GM21576 (cell line): ENCODE measurements around the gene TRIM71.
"Not testable (repeated sequence)": the region's sequence is repeated elsewhere in the genome, so short reads cannot be mapped to it uniquely, and the experiment has no call there.

ENCODE experiments used
- ATAC-seq: cut with Tn5 transposase; IDR thresholded peaks from one replicate; pipeline ENCODE4 v1.9.1; 2021; ENCODE audit warnings: mild to moderate bottlenecking, moderate library complexity; ENCODE audit not compliant: unreplicated experiment

Gene TRIM71

GRCh38 chr3:32886911-32887310 lies 69.1 kb downstream of the TRIM71 start:
- ATAC-seq, result no peak

DNA sequence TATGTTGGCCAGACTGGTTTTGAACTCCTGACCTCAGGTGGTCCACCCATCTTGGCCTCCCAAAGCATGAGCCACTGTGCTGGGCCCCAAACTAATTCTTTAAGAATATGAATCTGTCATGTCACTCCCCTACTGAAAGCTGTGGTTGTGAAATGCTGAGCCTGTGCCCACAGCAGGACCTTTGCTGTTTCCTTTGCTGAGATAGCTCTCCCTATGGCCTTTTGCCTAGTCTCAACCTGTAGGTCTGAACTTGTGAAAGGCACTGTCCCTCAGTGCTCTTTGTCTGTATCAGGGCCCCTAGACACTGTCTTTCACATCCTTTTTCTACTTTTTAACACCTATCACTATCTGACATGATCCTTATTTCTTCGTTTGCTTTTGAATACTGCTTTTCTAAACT lies 70.9 kb downstream of the TRIM71 start:
- peak; percentile 97 for ATAC-seq

DNA sequence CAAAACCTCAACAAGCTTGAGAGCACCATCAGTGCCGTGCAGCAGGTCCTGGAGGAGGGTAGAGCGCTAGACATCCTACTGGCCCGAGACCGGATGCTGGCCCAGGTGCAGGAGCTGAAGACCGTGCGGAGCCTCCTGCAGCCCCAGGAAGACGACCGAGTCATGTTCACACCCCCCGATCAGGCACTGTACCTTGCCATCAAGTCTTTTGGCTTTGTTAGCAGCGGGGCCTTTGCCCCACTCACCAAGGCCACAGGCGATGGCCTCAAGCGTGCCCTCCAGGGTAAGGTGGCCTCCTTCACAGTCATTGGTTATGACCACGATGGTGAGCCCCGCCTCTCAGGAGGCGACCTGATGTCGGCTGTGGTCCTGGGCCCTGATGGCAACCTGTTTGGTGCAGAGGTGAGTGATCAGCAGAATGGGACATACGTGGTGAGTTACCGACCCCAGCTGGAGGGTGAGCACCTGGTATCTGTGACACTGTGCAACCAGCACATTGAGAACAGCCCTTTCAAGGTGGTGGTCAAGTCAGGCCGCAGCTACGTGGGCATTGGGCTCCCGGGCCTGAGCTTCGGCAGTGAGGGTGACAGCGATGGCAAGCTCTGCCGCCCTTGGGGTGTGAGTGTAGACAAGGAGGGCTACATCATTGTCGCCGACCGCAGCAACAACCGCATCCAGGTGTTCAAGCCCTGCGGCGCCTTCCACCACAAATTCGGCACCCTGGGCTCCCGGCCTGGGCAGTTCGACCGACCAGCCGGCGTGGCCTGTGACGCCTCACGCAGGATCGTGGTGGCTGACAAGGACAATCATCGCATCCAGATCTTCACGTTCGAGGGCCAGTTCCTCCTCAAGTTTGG lies 72.9 kb downstream of the TRIM71 start:
- no peak for ATAC-seq

DNA sequence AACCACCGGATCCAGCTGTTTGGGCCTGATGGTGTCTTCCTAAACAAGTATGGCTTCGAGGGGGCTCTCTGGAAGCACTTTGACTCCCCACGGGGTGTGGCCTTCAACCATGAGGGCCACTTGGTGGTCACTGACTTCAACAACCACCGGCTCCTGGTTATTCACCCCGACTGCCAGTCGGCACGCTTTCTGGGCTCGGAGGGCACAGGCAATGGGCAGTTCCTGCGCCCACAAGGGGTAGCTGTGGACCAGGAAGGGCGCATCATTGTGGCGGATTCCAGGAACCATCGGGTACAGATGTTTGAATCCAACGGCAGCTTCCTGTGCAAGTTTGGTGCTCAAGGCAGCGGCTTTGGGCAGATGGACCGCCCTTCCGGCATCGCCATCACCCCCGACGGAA lies 73.6 kb downstream of the TRIM71 start:
- ATAC-seq, result no peak

DNA sequence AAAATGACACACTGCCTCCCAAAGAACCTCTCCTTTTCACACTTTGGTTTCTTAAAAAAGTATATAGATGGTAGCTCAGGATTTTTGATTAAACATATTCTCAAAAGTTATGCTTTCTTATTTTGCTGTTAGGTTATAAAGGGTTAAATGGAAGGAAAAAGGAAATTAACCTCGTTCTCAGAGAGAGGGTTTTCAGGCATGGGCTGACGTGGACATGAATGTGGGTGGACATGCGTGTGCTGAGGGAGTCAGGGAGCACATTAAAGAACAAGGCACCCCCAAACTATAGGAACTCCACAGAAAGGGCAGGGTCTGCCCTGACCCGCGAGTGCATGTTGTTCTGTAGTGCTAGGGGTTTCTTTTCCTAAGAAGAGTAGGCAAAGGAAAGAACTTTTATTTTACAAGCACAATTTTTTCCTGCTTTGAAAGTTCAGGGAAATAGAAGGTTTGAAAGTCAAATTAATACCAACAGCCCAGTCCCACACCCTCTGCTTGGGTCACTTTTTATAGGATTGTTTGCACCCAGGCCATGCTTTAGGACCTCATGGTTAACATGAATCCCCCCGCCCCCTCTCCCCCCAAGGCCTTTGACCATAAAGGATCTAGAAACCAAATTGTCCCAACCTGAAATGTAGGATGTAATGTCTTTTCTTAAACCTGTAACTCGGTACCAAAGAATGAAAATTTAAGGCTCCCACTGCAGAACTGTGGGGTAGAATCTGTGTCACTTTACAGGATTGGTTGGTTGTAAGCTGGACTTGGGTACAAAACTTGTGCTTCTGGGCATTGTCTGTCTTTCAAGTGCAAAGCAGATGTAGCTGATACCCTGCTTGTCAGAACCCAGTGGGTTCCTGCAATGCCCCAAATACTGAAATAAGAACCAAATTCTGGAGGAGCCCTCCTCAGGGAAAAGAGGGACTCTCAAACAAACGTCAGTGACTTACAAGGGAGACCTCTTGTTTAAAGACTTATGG lies 75.1 kb downstream of the TRIM71 start:
- ATAC-seq, result no peak

DNA sequence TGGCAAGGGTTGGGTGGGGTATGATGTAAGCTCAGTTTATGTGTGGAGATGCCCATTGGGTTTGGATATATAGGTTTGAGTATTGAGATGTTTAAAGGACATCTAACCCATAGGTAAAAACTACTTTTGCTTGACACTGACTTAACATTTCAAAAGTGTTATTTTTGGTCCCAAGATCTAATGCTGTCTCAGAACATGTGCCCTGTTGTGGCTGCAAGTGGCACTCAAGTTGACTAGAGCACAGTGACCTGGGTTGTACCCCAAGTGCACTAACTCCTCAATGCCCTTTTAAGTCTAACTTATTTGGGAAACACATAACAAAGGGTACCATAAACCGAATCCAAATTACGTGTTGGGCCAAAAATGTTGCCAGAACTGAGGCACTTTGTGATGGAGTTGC lies 77.2 kb downstream of the TRIM71 start:
- ATAC-seq, result no peak

DNA sequence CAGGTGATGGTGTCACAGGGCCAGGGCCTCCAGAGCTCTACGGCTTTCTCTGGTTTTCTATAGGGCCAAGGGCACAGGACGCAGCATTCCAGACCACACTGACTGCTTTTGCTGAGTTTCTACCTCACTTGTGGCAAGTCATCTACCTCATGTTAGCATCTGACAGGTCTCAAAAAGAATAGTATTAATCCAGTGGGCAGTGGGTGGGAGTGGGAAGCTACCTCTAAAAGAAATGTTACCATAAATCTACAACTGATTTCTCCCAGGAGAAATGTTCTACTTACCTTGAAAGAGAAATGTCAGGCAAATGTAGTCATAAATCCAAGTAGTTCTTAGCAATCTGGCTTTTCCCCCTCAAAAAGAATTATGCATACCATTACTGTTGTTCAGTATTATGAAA lies 77.9 kb downstream of the TRIM71 start:
- no peak for ATAC-seq

GRCh38 chr3:32896143-32896542 lies 78.3 kb downstream of the TRIM71 start:
- ATAC-seq, result no peak

GRCh38 chr3:32897001-32897601 lies 79.3 kb downstream of the TRIM71 start:
- no peak for ATAC-seq

GRCh38 chr3:32897981-32898623 lies 80.3 kb downstream of the TRIM71 start:
- ATAC-seq, result no peak

DNA sequence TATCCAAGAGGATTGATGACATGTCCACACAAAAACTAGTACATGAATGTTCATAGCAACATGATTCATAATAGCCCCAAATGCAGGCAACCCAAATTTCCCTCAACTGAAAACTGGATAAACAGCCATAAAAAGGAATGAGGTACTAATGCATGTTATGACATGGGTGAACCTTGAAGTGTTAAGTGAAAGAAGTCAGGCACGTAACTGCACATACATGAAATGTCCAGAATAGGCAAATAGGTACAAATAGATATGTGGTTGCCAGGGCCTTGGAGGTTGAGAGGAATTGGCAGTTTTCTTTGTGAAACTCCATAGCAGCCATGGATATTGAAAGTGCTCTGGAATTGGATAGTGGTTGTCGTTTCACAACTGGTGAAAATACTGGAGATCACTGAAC lies 81.5 kb downstream of the TRIM71 start:
- ATAC-seq, result no peak

- ATAC-seq, result no peak
Observed at GRCh38 chr3:32901005-32901932, 83.5 kb downstream of the TRIM71 start.

DNA sequence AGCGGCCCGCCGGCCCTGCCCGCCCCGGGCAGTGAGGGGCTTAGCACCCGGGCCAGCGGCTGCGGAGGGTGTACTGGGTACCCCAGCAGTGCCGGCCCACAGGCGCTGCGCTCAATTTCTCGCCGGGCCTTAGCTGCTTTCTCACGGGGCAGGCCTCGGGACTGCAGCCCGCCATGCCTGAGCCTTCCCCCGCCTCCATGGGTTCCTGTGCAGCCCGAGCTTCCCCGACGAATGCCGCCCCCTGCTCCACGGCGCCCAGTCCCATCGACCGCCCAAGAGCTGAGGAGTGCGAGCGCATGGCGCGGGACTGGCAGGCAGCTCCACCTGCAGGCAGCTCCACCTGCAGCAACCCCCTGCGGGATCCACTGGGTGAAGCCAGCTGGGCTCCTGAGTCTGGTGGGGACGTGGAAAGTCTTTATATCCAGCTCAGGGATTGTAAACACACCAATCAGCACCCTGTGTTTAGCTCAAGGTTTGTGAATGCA lies 85.1 kb downstream of the TRIM71 start:
- ATAC-seq, result not testable (repeated sequence)

- ATAC-seq, result no peak
Observed at GRCh38 chr3:32903953-32904352, 86.2 kb downstream of the TRIM71 start.

DNA sequence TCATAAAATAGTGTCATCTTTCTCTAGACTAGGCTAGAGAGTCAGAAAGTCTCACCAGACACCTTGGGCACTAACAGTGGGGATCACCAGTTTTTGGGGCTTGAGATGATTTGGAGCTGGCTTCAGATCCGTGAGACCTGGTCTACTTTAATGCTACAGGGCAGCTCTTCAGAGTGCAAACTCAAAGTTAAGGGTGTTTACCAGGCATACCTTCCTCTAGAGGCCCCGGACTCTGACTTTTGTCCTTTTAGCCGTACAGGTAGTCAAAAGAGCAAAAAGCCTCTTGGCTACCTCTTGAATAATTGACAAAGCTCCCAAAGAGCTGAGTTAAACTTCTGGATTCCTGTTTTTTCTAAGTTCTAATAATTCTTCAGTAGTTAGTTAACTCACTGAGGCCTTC lies 92.2 kb downstream of the TRIM71 start:
- ATAC-seq, result no peak

GRCh38 chr3:32910954-32911353 lies 93.2 kb downstream of the TRIM71 start:
- ATAC-seq, result no peak

DNA sequence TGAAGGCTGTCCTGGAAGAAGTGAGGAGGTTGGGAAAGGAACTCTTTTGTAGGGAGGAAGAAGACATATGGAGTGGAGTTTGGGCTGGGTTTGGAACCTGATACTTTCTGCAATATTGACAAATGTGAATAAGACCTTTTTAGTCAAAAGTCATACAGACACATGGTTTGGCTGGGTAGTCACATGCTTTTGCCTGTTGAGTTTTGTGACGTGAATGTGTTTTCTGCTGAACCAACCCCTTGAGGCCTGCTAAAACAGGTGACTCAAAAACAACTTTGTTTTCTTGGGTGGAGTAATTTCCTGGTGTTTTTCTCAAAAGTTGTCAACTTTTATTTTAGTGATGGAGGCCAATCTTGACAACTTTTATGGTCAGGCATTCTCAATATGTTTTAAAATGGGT lies 94.2 kb downstream of the TRIM71 start:
- ATAC-seq, result no peak

DNA sequence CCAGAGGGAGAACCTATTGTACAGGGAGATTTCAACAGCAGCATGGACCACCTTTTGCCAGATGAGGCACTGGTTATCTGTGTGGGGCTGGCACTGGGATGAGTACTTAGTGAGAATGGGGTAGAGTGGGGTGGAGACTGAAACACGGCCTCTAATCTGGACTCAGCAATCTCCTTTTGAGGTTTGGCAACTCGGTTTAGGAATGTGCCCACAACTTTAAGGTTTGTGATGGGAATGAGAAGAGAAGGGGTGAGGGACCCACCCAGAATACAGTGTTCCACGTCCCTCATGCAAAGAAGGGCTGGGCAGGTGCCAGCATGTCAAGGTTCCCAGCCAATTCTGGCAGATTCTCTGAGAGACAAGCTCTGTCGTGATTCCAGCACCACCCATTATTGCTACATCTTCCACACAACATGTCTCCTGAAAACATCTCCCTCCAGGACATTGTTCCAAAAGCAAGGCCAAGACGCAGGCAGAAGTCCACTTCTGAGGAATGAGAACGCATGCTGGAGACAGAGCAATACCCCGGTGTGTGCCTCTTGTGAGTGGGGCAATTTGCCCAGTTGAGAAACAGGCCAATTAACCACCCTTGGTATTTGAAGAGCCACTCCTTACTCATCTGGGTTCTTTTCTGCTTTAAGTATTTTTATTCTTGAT lies 96.1 kb downstream of the TRIM71 start:
- ATAC-seq, result no peak

- ATAC-seq, result no peak
Observed at GRCh38 chr3:32919920-32920319, 102.1 kb downstream of the TRIM71 start.
